ENCODE measurements around the gene PCDHGA4. TPM values are rescaled to one million over a fixed set of nuclear protein-coding genes. Genes with fewer than 3 reads are reported as not detected.

PCDHGA4 gene
- total and polyA plus RNA-seq, 2 donors (not counting 1 experiment from before 2014, with no cell fraction given): 0.13 to 1.1 TPM

- Histone ChIP-seq H3K79me2 (ENCODE audit: control insufficient read depth, insufficient read depth, low read length) (no peaks in the 10 kb centered on the region), H2AFZ (ENCODE audit: insufficient read depth, low read depth, low read length, poor library complexity, severe bottlenecking) (no peak overlapping the region), H3K4me3 (ENCODE audit: control extremely low read depth in 1 of 5, extremely low read depth in 1 of 5, insufficient read depth in 1 of 5, low read depth in 2 of 5, low read length in 4 of 5) (no peak overlapping the region), H3K27ac (ENCODE audit: low read length in 2 of 2) (no peak overlapping the region), H3K36me3 (replicated peaks in 1 of 2; ENCODE audit: control extremely low read depth in 1 of 2, control insufficient read depth in 1 of 2, extremely low read depth in 1 of 2, insufficient read depth in 2 of 2, low read length in 1 of 2) (no peaks in the 10 kb centered on the region), H3K9ac (ENCODE audit: low read length) (no peak overlapping the region), H3K4me1 (ENCODE audit: control insufficient read depth in 2 of 2, insufficient read depth in 2 of 2, low read length in 2 of 2) (peaks cover 0 to 4% of the 10 kb centered on the region in 2 donors), H3K27me3 (replicated peaks in 1 of 4; ENCODE audit: control extremely low read depth in 1 of 4, control insufficient read depth in 3 of 4, insufficient read depth in 4 of 4, low read length in 3 of 4) (peaks cover 0 to 70% (median 42%) of the 10 kb centered on the region in 4 experiments), H3K9me3 (ENCODE audit: control extremely low read depth in 1 of 3, control insufficient read depth in 2 of 3, insufficient read depth in 1 of 3, low read length in 2 of 3) (peaks cover 10 to 57% (median 53%) of the 10 kb centered on the region in 3 donors), H4K20me1 (ENCODE audit: control insufficient read depth, insufficient read depth, low read length, poor library complexity, severe bottlenecking) (no peaks in the 10 kb centered on the region), H3K4me2 (replicated peaks; ENCODE audit: low read depth, low read length, poor library complexity, severe bottlenecking) (no peak overlapping the region)
- intact Hi-C loops (cut with micrococcal nuclease): no loop called here
- Mint-ChIP-seq H3K27ac (no peak overlapping the region), H3K4me3 (peak overlapping the region; percentile 5), H3K27me3 (peaks cover 62% of the 10 kb centered on the region), H3K9me3 (ENCODE audit: insufficient read depth) (peaks cover 7% of the 10 kb centered on the region), H3K4me1 (peaks cover 9% of the 10 kb centered on the region)
- TF ChIP-seq CTCF (IDR thresholded peaks at IDR 0.05): no peak
- no peak for TF ChIP-seq EZH2 (IDR thresholded peaks at IDR 0.05; ENCODE audit: borderline replicate concordance, insufficient read depth, low read depth, low read length, poor library complexity, severe bottlenecking)
- CTCF ChIA-PET: no interaction called here
- DNase-seq (no peak), ATAC-seq (ENCODE audit: low read depth) (no peak)
- POLR2A ChIA-PET: no interaction called here
Measured at GRCh38 chr5:141362719-141363118, 7.9 kb downstream of the PCDHGA4 start.

DNA sequence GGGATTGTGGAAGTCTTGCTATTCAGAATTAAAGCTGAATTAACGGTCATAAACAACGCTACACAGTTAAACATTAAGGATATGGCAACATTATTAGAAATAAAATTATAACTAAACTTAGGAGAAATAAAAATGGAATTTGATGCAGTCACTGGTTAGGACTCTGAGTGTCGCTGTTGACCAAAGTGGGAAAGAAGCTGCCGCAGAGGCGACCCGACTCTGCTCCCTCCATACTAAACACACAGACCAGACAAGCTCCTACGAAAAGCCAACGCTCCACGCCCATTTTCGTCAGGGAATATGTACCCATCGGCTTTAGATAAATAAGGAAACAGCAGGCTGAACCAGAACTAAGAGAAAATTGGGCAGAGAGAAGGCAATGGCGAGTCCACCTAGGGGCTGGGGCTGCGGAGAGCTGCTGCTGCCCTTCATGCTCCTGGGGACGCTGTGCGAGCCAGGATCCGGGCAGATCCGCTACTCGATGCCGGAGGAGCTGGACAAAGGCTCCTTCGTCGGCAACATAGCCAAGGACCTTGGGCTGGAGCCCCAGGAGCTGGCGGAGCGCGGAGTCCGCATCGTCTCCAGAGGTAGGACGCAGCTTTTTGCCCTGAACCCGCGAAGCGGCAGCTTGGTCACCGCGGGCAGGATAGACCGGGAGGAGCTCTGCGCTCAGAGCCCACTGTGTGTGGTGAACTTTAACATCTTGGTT is 9.3 kb downstream of the PCDHGA4 start, which contains the start of gene PCDHGA5:
PCDHGA5 (plus strand) TSS at position 211 of the 709 bp plus-strand sequence; CDS start at position 380, 169 bp downstream.
- Histone ChIP-seq H3K27ac (ENCODE audit: low read length in 2 of 2) (no peak within 1 kb of the TSS), H3K27me3 (replicated peaks in 1 of 4; ENCODE audit: control extremely low read depth in 1 of 4, control insufficient read depth in 3 of 4, insufficient read depth in 4 of 4, low read length in 3 of 4) (peaks cover 0 to 64% (median 42%) of the 10 kb centered on the region in 4 experiments), H4K20me1 (ENCODE audit: control insufficient read depth, insufficient read depth, low read length, poor library complexity, severe bottlenecking) (no peaks in the 10 kb centered on the region), H3K4me1 (ENCODE audit: control insufficient read depth in 2 of 2, insufficient read depth in 2 of 2, low read length in 2 of 2) (peaks cover 0 to 4% of the 10 kb centered on the region in 2 donors), H3K79me2 (ENCODE audit: control insufficient read depth, insufficient read depth, low read length) (no peaks in the 10 kb centered on the region), H3K9me3 (ENCODE audit: control extremely low read depth in 1 of 3, control insufficient read depth in 2 of 3, insufficient read depth in 1 of 3, low read length in 2 of 3) (peaks cover 10 to 57% (median 54%) of the 10 kb centered on the region in 3 donors), H3K4me2 (replicated peaks; ENCODE audit: low read depth, low read length, poor library complexity, severe bottlenecking) (no peak within 1 kb of the TSS), H3K36me3 (replicated peaks in 1 of 2; ENCODE audit: control extremely low read depth in 1 of 2, control insufficient read depth in 1 of 2, extremely low read depth in 1 of 2, insufficient read depth in 2 of 2, low read length in 1 of 2) (no peaks in the 10 kb centered on the region), H3K9ac (ENCODE audit: low read length) (no peak within 1 kb of the TSS), H2AFZ (ENCODE audit: insufficient read depth, low read depth, low read length, poor library complexity, severe bottlenecking) (no peak within 1 kb of the TSS), H3K4me3 (ENCODE audit: control extremely low read depth in 1 of 5, extremely low read depth in 1 of 5, insufficient read depth in 1 of 5, low read depth in 2 of 5, low read length in 4 of 5) (no peak within 1 kb of the TSS)
- DNase-seq (no peak), ATAC-seq (ENCODE audit: low read depth) (no peak)
- POLR2A ChIA-PET: no interaction called here
- CTCF ChIA-PET: interaction anchor here (0.6 to 1.2 kb wide), 2 partner anchors 17 to 200 kb away, joined by 3 read pairs; no protein-coding TSS in a partner anchor
- Mint-ChIP-seq H3K9me3 (ENCODE audit: insufficient read depth) (peaks cover 6% of the 10 kb centered on the region), H3K27me3 (peaks cover 63% of the 10 kb centered on the region), H3K27ac (no peak within 1 kb of the TSS), H3K4me3 (no peak within 1 kb of the TSS), H3K4me1 (peaks cover 9% of the 10 kb centered on the region)
- intact Hi-C loops (cut with micrococcal nuclease): no loop called here
- no peak for TF ChIP-seq CTCF (IDR thresholded peaks at IDR 0.05)
- TF ChIP-seq EZH2 (IDR thresholded peaks at IDR 0.05; ENCODE audit: borderline replicate concordance, insufficient read depth, low read depth, low read length, poor library complexity, severe bottlenecking): no peak
- WGBS (ENCODE audit: insufficient coverage): 33% methylated on average over 32 of the region's 34 CpGs
